HepG2 (cell line): ENCODE results near the gene STX10. TPM values are rescaled to one million over a fixed set of nuclear protein-coding genes. Genes with fewer than 3 reads are reported as not detected.

Source experiments
- ATAC-seq: fragments of 200-7000 bp; cut with Tn5 transposase; 3 replicates; pipeline ENCODE4 v1.9.1; 2020; ENCODE audit warnings: mild to moderate bottlenecking, moderate library complexity
- BruUV-seq: library from RNA; stranded (reverse); fragments of 400-500 nt; replicated peaks from 2 replicates; lab custom pipeline; 2021; lab: Mats Ljungman, UMichigan
- CTCF ChIA-PET: fragments of 300-600 bp; formaldehyde crosslinking; extraction: SDS; loops from one replicate; lab custom pipeline; 2021; ENCODE audit warnings: low total read pairs, inconsistent platforms, low intra/inter-chr PET ratio; lab: Yijun Ruan, JAX
- POLR2A ChIA-PET: fragments of 350-600 bp; sonication (Branson Sonifier 250); formaldehyde crosslinking; loops from one replicate; lab custom pipeline; 2020; ENCODE audit warnings: antibody characterized with exemption, inconsistent platforms; lab: Yijun Ruan, JAX
- DNase-seq: peaks from one replicate; pipeline ENCODE4 v3.0.0-alpha.2; 2015; ENCODE audit warnings: low spot score
- FAIRE-seq: peaks from 3 replicates; lab custom pipeline; 2011; peaks lifted over from hg19 to GRCh38; lab: Jason Lieb, UNC
- H2AFZ ChIP-seq: one replicate; pipeline ENCODE4 v1.6.1; 2011; ENCODE audit warnings: low read length, inconsistent platforms
- H3K27ac ChIP-seq: fragments of 300-600 bp; 3 replicates; pipeline ENCODE4 v1.8.0; 2011; ENCODE audit warnings: mixed run types, mild to moderate bottlenecking, mixed read lengths, low read length, inconsistent platforms; ENCODE audit not compliant: insufficient read depth; ENCODE audit errors: extremely low read length
- H3K27me3 ChIP-seq, 2 experiments: fragments of 200-600 bp in 1 of 2; 2 replicates in 1 of 2; 3 replicates in 1 of 2; pipeline versions ENCODE4 v1.6.0 to v1.8.0; 2011; ENCODE audit warnings: low read length in 2 of 2, mild to moderate bottlenecking in 2 of 2, moderate library complexity in 2 of 2, inconsistent platforms in 1 of 2; ENCODE audit not compliant: insufficient read depth in 2 of 2, control insufficient read depth in 1 of 2
- H3K36me3 ChIP-seq, 2 experiments: fragments of 200-600 bp in 1 of 2; replicated peaks in 1 of 2; 2 replicates in 1 of 2; 3 replicates in 1 of 2; pipeline versions ENCODE4 v1.5.1 to v1.8.0; 2011; ENCODE audit warnings: low read length in 2 of 2, inconsistent platforms in 1 of 2; ENCODE audit not compliant: insufficient read depth in 2 of 2, control insufficient read depth in 1 of 2
- H3K4me1 ChIP-seq: 2 replicates; pipeline ENCODE4 v1.5.1; 2012; ENCODE audit warnings: low read length, inconsistent platforms; ENCODE audit not compliant: insufficient read depth
- H3K4me2 ChIP-seq: 2 replicates; pipeline ENCODE4 v1.6.0; 2011; ENCODE audit warnings: low read depth, low read length, inconsistent platforms
- H3K4me3 ChIP-seq, 3 experiments: fragments of 200-600 bp in 1 of 3; sonication (generic), shearing (Covaris generic) in 1 of 3; replicated peaks in 1 of 3; 2 replicates each; pipeline ENCODE4 v1.5.1; 2011 to 2016; ENCODE audit warnings: low read length in 3 of 3, inconsistent platforms in 2 of 3, low read depth in 2 of 3, mild to moderate bottlenecking in 2 of 3, control low read depth in 1 of 3, mixed read lengths in 1 of 3; ENCODE audit not compliant: insufficient read depth in 1 of 3
- H3K79me2 ChIP-seq: one replicate; pipeline ENCODE4 v1.6.1; 2011; ENCODE audit warnings: low read length, inconsistent platforms; ENCODE audit not compliant: insufficient read depth
- H3K9ac ChIP-seq: 2 replicates; pipeline ENCODE4 v1.6.0; 2011; ENCODE audit warnings: mild to moderate bottlenecking, low read depth, low read length, inconsistent platforms; ENCODE audit not compliant: insufficient read depth
- H3K9me3 ChIP-seq: 2 replicates; pipeline ENCODE4 v1.5.1; 2012; ENCODE audit warnings: mild to moderate bottlenecking, low read length
- H4K20me1 ChIP-seq: 2 replicates; pipeline ENCODE4 v1.6.0; 2011; ENCODE audit warnings: inconsistent platforms, mild to moderate bottlenecking, low read length, moderate library complexity; ENCODE audit not compliant: insufficient read depth
- ARID2 ChIP-seq: sonication (generic); formaldehyde crosslinking; IDR thresholded peaks from 2 replicates; pipeline ENCODE4 v1.8.1; 2022; ENCODE audit warnings: mild to moderate bottlenecking, missing genetic modification reagents, borderline replicate concordance
- CHD4 ChIP-seq: fragments of 200-600 bp; sonication (generic); IDR thresholded peaks from 2 replicates; pipeline ENCODE4 v1.7.0; 2017; ENCODE audit warnings: mild to moderate bottlenecking, low read length, borderline replicate concordance
- FOSL1 ChIP-seq: sonication (generic); formaldehyde crosslinking; IDR thresholded peaks from 2 replicates; pipeline ENCODE4 v1.9.0; 2021; ENCODE audit warnings: missing genetic modification reagents, borderline replicate concordance
- KDM5A ChIP-seq: fragments of 200-600 bp; sonication (generic); IDR thresholded peaks from 2 replicates; pipeline ENCODE4 v1.7.0; 2018; ENCODE audit warnings: antibody characterized with exemption, mild to moderate bottlenecking, low read length, borderline replicate concordance
- MAFK ChIP-seq, 2 experiments: IDR thresholded peaks in 1 of 2; conservative IDR thresholded peaks in 1 of 2; 2 replicates each; pipeline ENCODE4 v1.6.1; 2011; ENCODE audit warnings: improper control_type of control experiment in 2 of 2, low read length in 2 of 2
- MED1 ChIP-seq: sonication (generic); formaldehyde crosslinking; IDR thresholded peaks from 2 replicates; pipeline ENCODE4 v1.4.0; 2020; ENCODE audit warnings: missing genetic modification reagents
- RAD21 ChIP-seq: fragments of 450-650 bp; formaldehyde crosslinking; IDR thresholded peaks from 2 replicates; pipeline ENCODE4 v1.5.0; 2020; ENCODE audit warnings: mild to moderate bottlenecking
- ZMYM3 ChIP-seq: sonication (generic); formaldehyde crosslinking; IDR thresholded peaks from 2 replicates; pipeline ENCODE4 v1.5.1; 2020; ENCODE audit warnings: mild to moderate bottlenecking, missing genetic modification reagents
- ZNF264 ChIP-seq: sonication (generic); formaldehyde crosslinking; IDR thresholded peaks from 2 replicates; pipeline ENCODE4 v1.4.0; 2020; ENCODE audit warnings: missing genetic modification reagents
- ZNF343 ChIP-seq: sonication (generic); formaldehyde crosslinking; IDR thresholded peaks from 2 replicates; pipeline ENCODE4 v1.4.0; 2020; ENCODE audit warnings: mild to moderate bottlenecking, missing genetic modification reagents
- ZNF629 ChIP-seq: sonication (generic); formaldehyde crosslinking; conservative IDR thresholded peaks from 2 replicates; pipeline ENCODE4 v1.5.0; 2020; ENCODE audit warnings: missing genetic modification reagents
- ZNF674 ChIP-seq: sonication (generic); formaldehyde crosslinking; IDR thresholded peaks from 2 replicates; pipeline ENCODE4 v1.5.0; 2020; ENCODE audit warnings: low read depth, mild to moderate bottlenecking, missing genetic modification reagents
- ZNF749 ChIP-seq: sonication (generic); formaldehyde crosslinking; IDR thresholded peaks from 2 replicates; pipeline ENCODE4 v1.8.0; 2022; ENCODE audit warnings: mild to moderate bottlenecking, missing genetic modification reagents, moderate library complexity, borderline replicate concordance
- ZSCAN12 ChIP-seq: sonication (generic); formaldehyde crosslinking; IDR thresholded peaks from 2 replicates; pipeline ENCODE4 v1.9.0; 2021; ENCODE audit warnings: mild to moderate bottlenecking, missing genetic modification reagents
- WGBS: methylation state at CpG from one replicate; pipeline ENCODE4 v1.1.6; 2017; ENCODE audit warnings: low lambda C conversion rate; 5-methylcytosine and 5-hydroxymethylcytosine counted together
- in situ Hi-C: cut with HindIII; loops from 2 replicates; pipeline ENCODE4 v1.10.0; 2017; ENCODE audit warnings: low pct_unique_long_range_greater_than_20kb; ENCODE audit not compliant: extremely low pct_ligation_motif_present
- intact Hi-C: fragments of 100-400 bp; cut with micrococcal nuclease; formaldehyde crosslinking; loops from one replicate; pipeline ENCODE4 v1.10.0; 2022; ENCODE audit not compliant: unreplicated experiment
- polyA plus RNA-seq, 8 experiments: library from polyadenylated mRNA; depleted of rRNA in 3 of 8; stranded (reverse) in 7 of 8; unstranded in 1 of 8; fragments of >200 nt; fragmentation: Illumina TruSeq in 4 of 8; extraction: Trizol in 4 of 8; gene quantifications; 2 replicates each; pipeline versions ENCODE4 v1.2.1 to v1.2.3, GENCODE V29; 2011 to 2016; ENCODE audit warnings: low read depth in 4 of 8, missing spikeins in 1 of 8, mixed read lengths in 1 of 8; ENCODE audit not compliant: insufficient read depth in 1 of 8
- total RNA-seq, 5 experiments: library from RNA; depleted of rRNA; stranded (reverse); fragments of >200 nt; fragmentation: Illumina TruSeq; extraction: Trizol; gene quantifications; 2 replicates each; pipeline ENCODE4 v1.2.3, GENCODE V29; 2016; ENCODE audit warnings: low read depth in 1 of 5
- TF ChIP-seq, protein P1 (sequence below): conservative IDR thresholded peaks from 2 replicates; pipeline ENCODE4 v1.6.1; 2018; ENCODE audit warnings: missing genetic modification reagents
- TF ChIP-seq, protein P2 (sequence below): sonication (generic); IDR thresholded peaks from 2 replicates; pipeline ENCODE4 v1.6.1; 2016; ENCODE audit warnings: low read depth, borderline replicate concordance
- TF ChIP-seq, protein P3 (sequence below): sonication (generic); formaldehyde crosslinking; IDR thresholded peaks from 2 replicates; pipeline ENCODE4 v1.4.0; 2020; ENCODE audit warnings: missing genetic modification reagents, borderline replicate concordance

The STX10 gene
- total and polyA plus RNA-seq, 2 of the 13 experiments (the other 11 are each of a cell fraction or from before 2014, with no cell fraction given): 47.9 to 66.4 TPM

DNA sequence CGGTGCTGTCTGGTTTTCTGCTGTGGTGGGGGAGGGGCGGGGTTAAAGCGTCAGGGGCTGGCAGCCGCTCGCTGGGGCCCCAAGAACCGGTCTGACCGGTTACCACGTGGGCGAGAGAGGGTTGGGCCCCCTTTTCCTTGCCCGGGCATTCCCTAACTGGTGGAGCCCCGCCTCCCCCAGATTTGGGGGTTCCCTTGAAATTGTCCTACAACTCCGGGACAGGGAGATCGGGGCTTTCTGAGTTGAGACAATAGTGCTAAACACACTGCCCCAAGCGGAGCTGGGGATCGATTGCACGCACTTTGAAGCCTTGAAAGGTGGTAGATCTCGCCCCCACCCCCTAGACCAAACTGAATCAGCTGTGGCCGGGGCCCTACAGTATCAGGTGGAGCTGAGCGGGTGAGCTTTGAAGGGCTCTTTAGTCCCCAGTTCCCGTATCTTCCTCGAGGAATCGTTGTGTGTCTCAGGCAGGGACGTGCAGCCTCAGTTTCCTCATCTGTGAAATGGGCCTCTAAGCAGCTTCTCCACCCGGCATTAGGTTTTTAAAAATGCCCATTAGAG lies 4.8 kb upstream of the STX10 start:
- Histone ChIP-seq H3K27me3 (no peaks in the 10 kb centered on the region; a peak in 1 of 5 replicates), H2AFZ (no peak overlapping the region), H3K9ac (peak overlapping the region; percentile 94), H3K36me3 (no peaks in the 10 kb centered on the region), H3K4me3 (peak overlapping the region; percentile 57 to 91 (median 74)), H3K9me3 (no peaks in the 10 kb centered on the region), H3K27ac (peak overlapping the region; percentile 95), H3K4me2 (peak overlapping the region; percentile 96), H3K4me1 (peaks cover 32% of the 10 kb centered on the region), H4K20me1 (peaks cover 3% of the 10 kb centered on the region; the same call in 1 of the 2 replicates), H3K79me2 (peaks cover 39% of the 10 kb centered on the region)
- DNase-seq (peak; percentile 75), ATAC-seq (peak; percentile 14), FAIRE-seq (no peak)
- no TSS peak for BruUV-seq
- WGBS: under 1% methylated on average over 16 of the region's 24 CpGs
- POLR2A ChIA-PET: interaction anchor here (0.7 to 3.0 kb wide), 13 partner anchors 9 to 177 kb away, joined by 3 to 63 read pairs (median 5); partner anchors contain the start of gene NACC1
- in situ Hi-C loops (loop anchor here (5.0 kb wide), 2 partner anchors 37 to 38 kb away; partner anchors contain the start of genes NACC1 and TRMT1), intact Hi-C loops (loop anchor here (5.0 kb wide), 2 partner anchors 38 to 692 kb away; partner anchors contain the start of genes NACC1 and TRMT1)
- CTCF ChIA-PET: interaction anchor here (1.2 kb wide), 1 partner anchor 41 kb away, joined by 3 read pairs; no protein-coding TSS in a partner anchor
- TF ChIP-seq ZNF629 (CRISPR knock-in tag): peak; percentile 99
- peak; percentile 3; the same call in 1 of the 2 replicates for TF ChIP-seq KDM5A
- peak; percentile 50; the same call in 1 of the 2 replicates for TF ChIP-seq ZNF264 (CRISPR knock-in tag)
- TF ChIP-seq, protein P1, sequence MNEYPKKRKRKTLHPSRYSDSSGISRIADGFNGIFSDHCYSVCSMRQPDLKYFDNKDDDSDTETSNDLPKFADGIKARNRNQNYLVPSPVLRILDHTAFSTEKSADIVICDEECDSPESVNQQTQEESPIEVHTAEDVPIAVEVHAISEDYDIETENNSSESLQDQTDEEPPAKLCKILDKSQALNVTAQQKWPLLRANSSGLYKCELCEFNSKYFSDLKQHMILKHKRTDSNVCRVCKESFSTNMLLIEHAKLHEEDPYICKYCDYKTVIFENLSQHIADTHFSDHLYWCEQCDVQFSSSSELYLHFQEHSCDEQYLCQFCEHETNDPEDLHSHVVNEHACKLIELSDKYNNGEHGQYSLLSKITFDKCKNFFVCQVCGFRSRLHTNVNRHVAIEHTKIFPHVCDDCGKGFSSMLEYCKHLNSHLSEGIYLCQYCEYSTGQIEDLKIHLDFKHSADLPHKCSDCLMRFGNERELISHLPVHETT (CRISPR knock-in tag): 0 out of 2 replicates have a peak, but pooled peaks have one; percentile 29
- peak; percentile 39 for TF ChIP-seq MED1 (CRISPR knock-in tag)
- TF ChIP-seq ZNF343 (CRISPR knock-in tag): 0 out of 2 replicates have a peak, but pooled peaks have one; percentile 7
- TF ChIP-seq ZSCAN12 (CRISPR knock-in tag): no peak
- no peak for TF ChIP-seq ZNF749 (CRISPR knock-in tag)
- 0 out of 2 replicates have a peak, but pooled peaks have one; percentile 8 for TF ChIP-seq RAD21 (CRISPR knock-in tag)
- peak; percentile 98 for TF ChIP-seq CHD4
- TF ChIP-seq, protein P2, sequence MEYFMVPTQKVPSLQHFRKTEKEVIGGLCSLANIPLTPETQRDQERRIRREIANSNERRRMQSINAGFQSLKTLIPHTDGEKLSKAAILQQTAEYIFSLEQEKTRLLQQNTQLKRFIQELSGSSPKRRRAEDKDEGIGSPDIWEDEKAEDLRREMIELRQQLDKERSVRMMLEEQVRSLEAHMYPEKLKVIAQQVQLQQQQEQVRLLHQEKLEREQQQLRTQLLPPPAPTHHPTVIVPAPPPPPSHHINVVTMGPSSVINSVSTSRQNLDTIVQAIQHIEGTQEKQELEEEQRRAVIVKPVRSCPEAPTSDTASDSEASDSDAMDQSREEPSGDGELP: peak; percentile 78
- TF ChIP-seq ZMYM3 (CRISPR knock-in tag): peak; percentile 99
- no peak for TF ChIP-seq ARID2 (CRISPR knock-in tag)
- no peak for TF ChIP-seq ZNF674 (CRISPR knock-in tag)
- no peak for TF ChIP-seq FOSL1 (CRISPR knock-in tag)
- TF ChIP-seq, protein P3, sequence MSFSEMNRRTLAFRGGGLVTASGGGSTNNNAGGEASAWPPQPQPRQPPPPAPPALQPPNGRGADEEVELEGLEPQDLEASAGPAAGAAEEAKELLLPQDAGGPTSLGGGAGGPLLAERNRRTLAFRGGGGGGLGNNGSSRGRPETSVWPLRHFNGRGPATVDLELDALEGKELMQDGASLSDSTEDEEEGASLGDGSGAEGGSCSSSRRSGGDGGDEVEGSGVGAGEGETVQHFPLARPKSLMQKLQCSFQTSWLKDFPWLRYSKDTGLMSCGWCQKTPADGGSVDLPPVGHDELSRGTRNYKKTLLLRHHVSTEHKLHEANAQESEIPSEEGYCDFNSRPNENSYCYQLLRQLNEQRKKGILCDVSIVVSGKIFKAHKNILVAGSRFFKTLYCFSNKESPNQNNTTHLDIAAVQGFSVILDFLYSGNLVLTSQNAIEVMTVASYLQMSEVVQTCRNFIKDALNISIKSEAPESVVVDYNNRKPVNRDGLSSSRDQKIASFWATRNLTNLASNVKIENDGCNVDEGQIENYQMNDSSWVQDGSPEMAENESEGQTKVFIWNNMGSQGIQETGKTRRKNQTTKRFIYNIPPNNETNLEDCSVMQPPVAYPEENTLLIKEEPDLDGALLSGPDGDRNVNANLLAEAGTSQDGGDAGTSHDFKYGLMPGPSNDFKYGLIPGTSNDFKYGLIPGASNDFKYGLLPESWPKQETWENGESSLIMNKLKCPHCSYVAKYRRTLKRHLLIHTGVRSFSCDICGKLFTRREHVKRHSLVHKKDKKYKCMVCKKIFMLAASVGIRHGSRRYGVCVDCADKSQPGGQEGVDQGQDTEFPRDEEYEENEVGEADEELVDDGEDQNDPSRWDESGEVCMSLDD: peak; percentile 85; the same call in 1 of the 2 replicates
- TF ChIP-seq MAFK (conservative IDR thresholded peaks at IDR 0.05 in 1 of 2, IDR thresholded peaks at IDR 0.05 in 1 of 2; ENCODE audit: low read length in 2 of 2): no peak
